IPS-18a (cell line): ENCODE data around the gene NAB2.
A peak's percentile ranks its signal among the peaks of the same experiment; 100 is the strongest.

Experiments used
- H3K27ac ChIP-seq: one replicate; pipeline ENCODE4 v1.5.1; 2013; ENCODE audit warnings: low read length
- H3K27me3 ChIP-seq: one replicate; pipeline ENCODE4 v1.6.1; 2013; ENCODE audit warnings: mild to moderate bottlenecking, low read length; ENCODE audit not compliant: control insufficient read depth, insufficient read depth
- H3K36me3 ChIP-seq: one replicate; pipeline ENCODE4 v1.6.1; 2013; ENCODE audit warnings: low read depth, low read length; ENCODE audit not compliant: control insufficient read depth
- H3K4me1 ChIP-seq: one replicate; pipeline ENCODE4 v1.6.1; 2013; ENCODE audit warnings: low read depth, low read length; ENCODE audit not compliant: control insufficient read depth
- H3K4me3 ChIP-seq: one replicate; pipeline ENCODE4 v1.5.1; 2013; ENCODE audit warnings: low read length
- H3K9ac ChIP-seq: one replicate; pipeline ENCODE4 v1.6.1; 2013; ENCODE audit warnings: mild to moderate bottlenecking, low read length, moderate library complexity
- H3K9me3 ChIP-seq: one replicate; pipeline ENCODE4 v1.6.1; 2013; ENCODE audit warnings: low read depth, low read length; ENCODE audit not compliant: control insufficient read depth

NAB2 gene

DNA sequence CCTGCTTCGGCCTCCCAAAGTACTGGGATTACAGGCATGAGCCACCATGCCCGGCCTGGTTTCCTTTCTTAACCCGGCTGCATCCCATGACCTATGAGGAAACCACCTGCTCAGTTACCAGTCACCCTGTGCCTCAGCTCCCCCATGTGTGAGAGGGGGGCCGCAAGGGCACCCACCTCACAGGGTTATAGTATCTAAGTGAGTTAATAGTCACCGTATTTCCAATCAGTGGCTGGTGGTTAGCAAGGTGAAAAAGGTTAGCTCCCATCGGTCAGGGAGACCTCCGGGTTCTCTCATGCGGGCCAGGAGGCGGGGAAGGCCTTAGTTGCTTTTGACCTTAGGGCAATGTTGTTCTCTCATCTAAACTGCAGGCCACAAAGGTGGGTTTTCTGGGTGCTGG lies 46.0 kb downstream of the NAB2 start:
- no peak overlapping the region for H3K9ac ChIP-seq
- peaks cover 53% of the 10 kb centered on the region for H3K4me1 ChIP-seq
- no peak overlapping the region for H3K4me3 ChIP-seq
- peak overlapping the region; percentile 70 for H3K27ac ChIP-seq
- H3K27me3 ChIP-seq: no peaks in the 10 kb centered on the region
- H3K36me3 ChIP-seq: peaks cover 16% of the 10 kb centered on the region
- H3K9me3 ChIP-seq: no peaks in the 10 kb centered on the region

DNA sequence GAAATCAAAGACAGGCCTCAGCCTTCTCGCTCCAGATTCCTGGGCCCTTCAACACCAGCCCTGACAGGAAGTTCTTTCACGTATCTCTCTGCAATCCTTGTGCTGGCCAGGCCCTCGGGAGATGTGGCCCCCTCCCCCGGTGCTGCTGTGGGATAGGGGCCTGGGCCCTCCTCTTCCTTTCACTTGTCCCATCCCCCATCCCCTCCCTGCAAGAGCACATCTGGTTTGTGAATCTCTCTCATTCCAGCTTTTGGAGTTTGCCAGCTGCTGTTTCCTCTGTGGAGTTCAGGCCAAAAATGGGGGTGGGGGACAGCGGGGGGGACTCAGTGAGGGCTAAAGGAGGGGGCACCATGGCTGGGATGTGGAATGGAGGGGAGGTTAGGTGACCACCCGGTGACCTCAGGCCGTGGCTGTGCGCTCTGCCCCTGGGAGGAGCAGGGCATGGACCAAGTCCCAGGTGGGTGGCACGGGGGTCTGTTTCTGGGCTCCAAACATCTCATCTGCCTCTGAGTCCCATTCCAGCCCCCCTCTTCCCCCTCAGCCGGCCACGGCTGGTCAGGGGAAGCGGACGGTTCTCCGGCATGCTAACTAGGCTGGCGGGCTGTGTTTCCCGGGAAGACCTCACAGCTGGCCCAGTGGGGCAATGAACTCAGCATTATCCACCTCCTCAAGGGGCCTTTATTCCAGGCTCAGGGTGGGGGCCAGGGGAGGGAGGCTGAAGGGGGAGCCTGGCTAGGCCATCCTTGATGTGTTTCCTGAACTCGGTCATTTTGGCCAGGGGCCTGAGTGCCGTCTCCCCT lies 46.8 kb downstream of the NAB2 start:
- Histone ChIP-seq H3K4me3 (peak overlapping the region; percentile 32), H3K9me3 (no peaks in the 10 kb centered on the region), H3K4me1 (peaks cover 46% of the 10 kb centered on the region), H3K27me3 (no peaks in the 10 kb centered on the region), H3K27ac (peak overlapping the region; percentile 70), H3K36me3 (peaks cover 20% of the 10 kb centered on the region), H3K9ac (peak overlapping the region; percentile 41)

DNA sequence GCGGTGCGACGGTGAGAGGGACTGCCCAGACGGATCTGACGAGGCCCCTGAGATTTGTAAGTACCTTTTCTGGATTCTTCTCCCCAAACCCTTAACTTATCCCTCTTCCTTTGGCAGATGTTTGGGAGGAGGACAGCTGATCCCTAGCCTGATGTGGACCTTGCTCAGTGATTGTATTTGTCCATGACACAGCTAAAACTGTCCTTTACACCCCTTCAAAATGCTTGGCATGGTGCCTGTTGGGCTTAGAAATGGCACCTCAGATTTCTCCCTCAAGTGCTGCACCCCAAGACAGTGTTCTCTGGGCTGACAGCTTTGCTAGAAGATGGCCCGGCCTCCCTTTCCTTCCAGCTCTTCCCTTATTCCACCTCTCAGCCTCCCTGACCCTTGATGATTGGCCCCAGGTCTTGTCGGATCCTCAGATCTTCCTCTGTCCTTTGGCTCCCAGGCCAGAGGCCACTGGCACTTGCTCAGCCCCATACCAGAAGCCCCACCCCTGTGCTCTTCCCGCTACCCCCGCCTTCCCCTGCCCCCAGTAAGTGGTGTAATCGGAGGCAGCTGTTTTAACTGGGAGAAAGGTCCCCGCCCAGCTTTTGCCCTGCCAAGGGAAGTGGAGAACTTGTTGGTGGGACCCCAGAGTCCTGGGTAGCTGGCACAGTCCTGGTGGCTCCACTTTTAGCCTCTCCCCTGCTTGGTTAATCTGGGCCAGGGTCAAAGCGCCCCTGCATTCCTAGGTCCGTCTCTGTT lies 49.8 kb downstream of the NAB2 start:
- peaks cover 47% of the 10 kb centered on the region for H3K36me3 ChIP-seq
- no peak overlapping the region for H3K9ac ChIP-seq
- no peak overlapping the region for H3K4me3 ChIP-seq
- no peaks in the 10 kb centered on the region for H3K27me3 ChIP-seq
- peaks cover 19% of the 10 kb centered on the region for H3K4me1 ChIP-seq
- no peaks in the 10 kb centered on the region for H3K9me3 ChIP-seq
- no peak overlapping the region for H3K27ac ChIP-seq

DNA sequence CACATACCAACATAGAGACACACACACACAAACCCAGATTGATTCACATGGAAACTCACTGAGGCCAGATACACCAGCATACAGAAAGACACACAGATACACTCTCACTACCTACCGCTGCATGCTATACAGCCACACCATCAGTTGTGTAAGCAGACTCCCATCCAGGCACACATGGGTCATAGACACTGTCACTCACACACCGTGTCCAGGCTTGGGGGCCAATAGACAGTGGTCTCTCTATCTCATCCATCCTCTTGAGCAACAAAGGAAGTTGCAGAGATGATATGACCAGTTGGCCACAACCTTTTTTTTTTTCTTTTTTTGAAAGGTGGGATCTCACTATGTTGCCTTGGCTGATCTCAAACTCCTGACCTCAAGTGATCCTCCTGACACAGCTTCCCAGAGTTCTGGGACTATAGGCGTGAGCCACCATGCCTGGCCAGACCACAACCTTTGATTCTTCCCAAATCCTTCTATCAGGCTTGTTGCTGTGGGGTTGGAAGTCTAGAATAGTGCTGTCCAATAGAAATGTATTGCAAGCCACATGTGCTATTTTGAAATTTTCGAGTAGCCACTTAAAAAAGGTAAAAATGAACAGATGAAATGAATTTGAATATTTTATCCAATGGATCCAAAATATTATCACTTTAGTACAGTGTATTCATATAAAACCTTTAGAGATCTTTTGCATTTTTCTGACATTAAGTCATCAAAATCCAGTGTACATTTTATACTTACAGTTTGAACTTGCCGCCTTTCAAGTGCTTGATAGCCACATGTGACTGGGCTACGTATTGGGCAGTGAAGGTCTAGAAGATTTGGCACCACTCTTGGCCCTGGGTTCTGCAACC lies 51.1 kb downstream of the NAB2 start:
- no peak overlapping the region for H3K4me3 ChIP-seq
- H3K36me3 ChIP-seq: peaks cover 60% of the 10 kb centered on the region
- no peak overlapping the region for H3K27ac ChIP-seq
- no peaks in the 10 kb centered on the region for H3K9me3 ChIP-seq
- H3K27me3 ChIP-seq: no peaks in the 10 kb centered on the region
- H3K4me1 ChIP-seq: peaks cover 12% of the 10 kb centered on the region
- H3K9ac ChIP-seq: no peak overlapping the region

DNA sequence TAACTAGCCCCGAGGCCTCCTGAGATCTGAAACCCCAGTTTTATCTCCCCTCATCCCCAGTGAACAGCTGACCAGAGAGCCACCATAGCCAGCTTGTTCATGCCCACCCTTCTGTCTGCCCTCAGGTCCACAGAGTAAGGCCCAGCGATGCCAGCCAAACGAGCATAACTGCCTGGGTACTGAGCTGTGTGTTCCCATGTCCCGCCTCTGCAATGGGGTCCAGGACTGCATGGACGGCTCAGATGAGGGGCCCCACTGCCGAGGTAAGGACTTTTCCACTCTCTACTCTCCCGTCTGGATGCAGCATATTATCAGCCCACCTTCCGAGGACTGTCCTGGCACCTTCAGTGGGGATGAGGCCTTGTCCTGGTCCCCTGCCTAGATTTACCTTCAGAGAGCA lies 52.3 kb downstream of the NAB2 start:
- Histone ChIP-seq H3K9me3 (no peaks in the 10 kb centered on the region), H3K9ac (no peak overlapping the region), H3K4me3 (no peak overlapping the region), H3K27ac (no peak overlapping the region), H3K4me1 (peaks cover 3% of the 10 kb centered on the region), H3K36me3 (peaks cover 72% of the 10 kb centered on the region), H3K27me3 (no peaks in the 10 kb centered on the region)

DNA sequence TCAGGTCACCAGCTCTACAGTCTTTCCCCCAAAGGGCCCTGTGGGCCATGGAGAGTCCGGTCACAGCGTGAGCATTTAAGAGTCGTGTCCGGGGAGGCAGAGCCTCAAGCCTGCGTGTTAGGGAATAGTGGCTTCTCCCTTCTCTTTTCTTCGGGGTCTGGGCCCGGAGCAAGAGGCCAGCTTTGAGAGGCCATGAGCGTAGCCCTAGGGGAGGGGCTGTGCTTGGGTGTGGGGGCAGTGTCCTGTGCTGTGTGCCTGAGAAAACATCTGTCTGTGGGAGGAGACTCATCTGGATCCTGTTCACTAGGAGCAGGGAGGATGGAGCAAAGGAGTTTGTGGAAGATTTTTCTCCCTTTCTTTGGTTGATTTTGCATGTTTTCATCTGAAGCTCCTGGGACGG lies 53.2 kb downstream of the NAB2 start:
- H3K27ac ChIP-seq: no peak overlapping the region
- no peaks in the 10 kb centered on the region for H3K9me3 ChIP-seq
- H3K36me3 ChIP-seq: peaks cover 78% of the 10 kb centered on the region
- H3K27me3 ChIP-seq: no peaks in the 10 kb centered on the region
- H3K4me3 ChIP-seq: no peak overlapping the region
- H3K4me1 ChIP-seq: no peaks in the 10 kb centered on the region
- H3K9ac ChIP-seq: no peak overlapping the region

DNA sequence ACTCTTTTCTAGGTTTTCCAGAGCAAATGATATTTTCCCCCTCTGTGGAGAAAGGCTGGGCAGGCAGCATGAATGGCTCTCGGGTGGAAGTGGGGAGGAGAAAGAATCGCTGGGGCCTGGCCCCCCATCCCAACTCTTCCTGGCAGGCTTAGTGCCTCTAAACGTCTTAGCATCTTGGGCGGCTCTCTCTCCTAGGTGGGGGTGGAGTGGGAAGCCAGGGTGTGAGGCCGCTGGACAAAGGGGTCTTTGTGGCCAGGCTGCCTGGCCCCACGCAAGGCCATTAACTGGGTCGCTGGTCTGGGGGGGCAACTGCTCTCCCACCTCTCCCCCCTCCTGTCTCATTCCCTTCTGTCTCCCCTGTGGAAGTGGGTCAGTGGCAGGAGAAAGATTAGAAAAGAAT lies 53.8 kb downstream of the NAB2 start:
- no peaks in the 10 kb centered on the region for H3K4me1 ChIP-seq
- H3K36me3 ChIP-seq: peaks cover 78% of the 10 kb centered on the region
- no peak overlapping the region for H3K9ac ChIP-seq
- H3K9me3 ChIP-seq: no peaks in the 10 kb centered on the region
- H3K4me3 ChIP-seq: no peak overlapping the region
- no peak overlapping the region for H3K27ac ChIP-seq
- H3K27me3 ChIP-seq: no peaks in the 10 kb centered on the region

DNA sequence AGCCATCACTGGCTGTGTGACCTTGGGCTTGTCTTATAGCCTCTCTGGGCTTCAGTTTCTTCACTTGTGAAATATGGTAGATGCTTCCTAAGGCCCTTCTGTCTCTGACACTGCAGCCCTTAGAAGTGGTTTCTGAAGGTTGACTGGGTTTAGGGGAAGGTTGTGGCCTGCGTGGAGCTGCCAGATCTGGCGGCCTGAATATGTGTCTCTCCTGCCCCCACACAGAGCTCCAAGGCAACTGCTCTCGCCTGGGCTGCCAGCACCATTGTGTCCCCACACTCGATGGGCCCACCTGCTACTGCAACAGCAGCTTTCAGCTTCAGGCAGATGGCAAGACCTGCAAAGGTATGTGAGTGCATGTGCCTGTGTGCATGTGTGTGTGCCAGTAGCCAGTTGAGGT lies 54.5 kb downstream of the NAB2 start:
- H3K27ac ChIP-seq: no peak overlapping the region

More for the DNA sequence above, 54.5 kb downstream of the NAB2 start:
- H3K27me3 ChIP-seq: no peaks in the 10 kb centered on the region
- H3K4me3 ChIP-seq: no peak overlapping the region
- H3K36me3 ChIP-seq: peaks cover 83% of the 10 kb centered on the region
- no peaks in the 10 kb centered on the region for H3K9me3 ChIP-seq
- no peaks in the 10 kb centered on the region for H3K4me1 ChIP-seq
- no peak overlapping the region for H3K9ac ChIP-seq
